Measurements from ENCODE around the gene EPAS1.

Gene EPAS1

DNA sequence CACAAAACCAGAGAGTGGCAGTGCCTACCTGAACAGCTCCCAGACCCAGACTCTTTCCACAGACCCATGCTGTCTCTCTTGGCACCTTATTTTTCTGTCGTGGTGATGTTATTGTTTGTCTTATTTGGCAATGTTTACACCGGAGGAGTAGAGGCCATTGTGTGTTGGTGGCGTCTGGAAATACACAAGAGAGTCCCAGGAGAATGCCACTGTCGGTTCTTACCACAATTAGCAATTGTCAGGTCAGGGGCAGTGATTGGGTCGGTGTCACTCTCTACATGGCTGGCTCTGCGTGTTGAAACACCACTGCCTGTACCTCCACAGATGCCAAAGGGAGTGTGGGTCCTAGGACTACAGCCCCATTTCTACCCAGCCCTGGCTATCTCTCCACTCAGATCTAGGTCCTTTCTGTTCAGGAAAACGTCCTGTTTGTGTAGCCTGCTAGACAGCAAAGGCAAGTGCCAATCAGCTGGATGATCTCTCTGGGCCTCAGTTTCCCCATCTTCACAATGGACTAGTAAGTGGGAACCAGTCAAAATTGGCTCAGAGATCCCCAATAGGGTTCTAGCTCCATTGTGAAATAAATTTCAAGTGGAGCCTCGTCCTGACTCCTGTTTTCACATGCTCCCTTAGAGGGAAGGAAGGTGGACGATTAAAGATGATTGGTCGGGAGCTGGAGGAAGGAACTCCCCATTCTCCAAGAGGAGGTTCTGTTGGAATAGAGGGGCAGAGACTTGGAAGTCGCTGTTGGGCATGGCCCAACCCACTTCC, 17.0 kb downstream of the EPAS1 start:
- no peak for DNase-seq (ENCODE audit: low spot score)
- TF ChIP-seq, protein P1, sequence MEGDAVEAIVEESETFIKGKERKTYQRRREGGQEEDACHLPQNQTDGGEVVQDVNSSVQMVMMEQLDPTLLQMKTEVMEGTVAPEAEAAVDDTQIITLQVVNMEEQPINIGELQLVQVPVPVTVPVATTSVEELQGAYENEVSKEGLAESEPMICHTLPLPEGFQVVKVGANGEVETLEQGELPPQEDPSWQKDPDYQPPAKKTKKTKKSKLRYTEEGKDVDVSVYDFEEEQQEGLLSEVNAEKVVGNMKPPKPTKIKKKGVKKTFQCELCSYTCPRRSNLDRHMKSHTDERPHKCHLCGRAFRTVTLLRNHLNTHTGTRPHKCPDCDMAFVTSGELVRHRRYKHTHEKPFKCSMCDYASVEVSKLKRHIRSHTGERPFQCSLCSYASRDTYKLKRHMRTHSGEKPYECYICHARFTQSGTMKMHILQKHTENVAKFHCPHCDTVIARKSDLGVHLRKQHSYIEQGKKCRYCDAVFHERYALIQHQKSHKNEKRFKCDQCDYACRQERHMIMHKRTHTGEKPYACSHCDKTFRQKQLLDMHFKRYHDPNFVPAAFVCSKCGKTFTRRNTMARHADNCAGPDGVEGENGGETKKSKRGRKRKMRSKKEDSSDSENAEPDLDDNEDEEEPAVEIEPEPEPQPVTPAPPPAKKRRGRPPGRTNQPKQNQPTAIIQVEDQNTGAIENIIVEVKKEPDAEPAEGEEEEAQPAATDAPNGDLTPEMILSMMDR (IDR thresholded peaks at IDR 0.05; ENCODE audit: extremely low read depth, missing control alignments), result no peak

DNA sequence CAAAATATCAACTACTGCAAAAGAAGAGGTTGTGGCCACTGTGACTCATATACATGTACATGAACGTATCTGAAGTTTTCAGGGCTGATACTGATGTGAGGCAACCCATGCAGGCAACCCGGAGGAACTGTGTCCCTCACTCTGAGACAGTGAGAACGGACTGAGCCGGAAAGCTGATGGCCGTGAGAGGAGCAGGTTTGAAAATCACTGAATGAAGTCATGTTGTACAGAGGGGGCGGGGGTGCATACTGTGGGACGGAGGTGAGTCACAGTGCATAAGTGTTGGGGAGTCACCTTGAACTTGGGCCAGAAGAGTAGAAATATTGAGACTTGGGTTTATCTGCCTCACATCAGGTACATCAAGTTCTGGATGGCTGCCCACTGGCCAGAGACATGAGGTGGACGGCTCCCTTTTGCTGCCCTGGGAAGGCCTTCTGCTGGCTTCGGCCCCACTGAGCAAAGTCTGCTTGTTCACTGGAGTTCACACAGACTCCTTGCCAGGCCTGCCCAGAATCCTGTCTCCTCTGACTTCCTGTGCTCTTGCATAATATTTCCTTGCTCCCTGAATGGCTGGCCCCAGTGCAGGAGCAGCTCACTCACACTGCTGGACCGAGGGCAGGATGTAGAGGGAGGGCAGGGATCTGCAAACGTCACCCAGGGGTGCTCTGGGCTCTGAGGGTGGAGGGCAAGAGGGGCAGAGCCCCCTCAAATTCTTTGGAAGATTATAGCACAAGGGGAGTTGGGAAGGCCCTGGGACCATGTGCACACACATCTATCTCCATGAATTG, 18.1 kb downstream of the EPAS1 start:
- TF ChIP-seq, protein P1 (IDR thresholded peaks at IDR 0.05; ENCODE audit: extremely low read depth, missing control alignments), result no peak
- no peak for DNase-seq (ENCODE audit: low spot score)

DNA sequence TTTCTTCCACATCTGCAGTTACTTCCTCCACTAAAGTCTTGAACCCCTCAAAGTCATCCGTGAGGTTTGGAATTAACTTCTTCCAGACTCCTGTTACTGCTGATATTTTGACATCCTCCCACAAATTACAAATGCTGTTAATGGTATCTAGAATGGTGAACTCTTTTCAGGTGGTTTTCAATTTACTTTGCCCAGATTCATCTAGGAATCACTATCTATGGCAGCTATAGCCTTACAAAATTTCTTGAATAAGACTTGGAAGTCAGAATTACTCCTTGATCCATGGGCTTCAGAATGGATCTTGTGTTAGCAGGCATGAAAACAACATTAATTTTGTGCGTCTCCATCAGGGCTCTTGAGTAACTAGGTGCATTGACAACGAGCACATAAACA, 19.9 kb downstream of the EPAS1 start:
- DNase-seq (ENCODE audit: low spot score), result no peak
- TF ChIP-seq, protein P1 (IDR thresholded peaks at IDR 0.05; ENCODE audit: extremely low read depth, missing control alignments), result no peak

DNA sequence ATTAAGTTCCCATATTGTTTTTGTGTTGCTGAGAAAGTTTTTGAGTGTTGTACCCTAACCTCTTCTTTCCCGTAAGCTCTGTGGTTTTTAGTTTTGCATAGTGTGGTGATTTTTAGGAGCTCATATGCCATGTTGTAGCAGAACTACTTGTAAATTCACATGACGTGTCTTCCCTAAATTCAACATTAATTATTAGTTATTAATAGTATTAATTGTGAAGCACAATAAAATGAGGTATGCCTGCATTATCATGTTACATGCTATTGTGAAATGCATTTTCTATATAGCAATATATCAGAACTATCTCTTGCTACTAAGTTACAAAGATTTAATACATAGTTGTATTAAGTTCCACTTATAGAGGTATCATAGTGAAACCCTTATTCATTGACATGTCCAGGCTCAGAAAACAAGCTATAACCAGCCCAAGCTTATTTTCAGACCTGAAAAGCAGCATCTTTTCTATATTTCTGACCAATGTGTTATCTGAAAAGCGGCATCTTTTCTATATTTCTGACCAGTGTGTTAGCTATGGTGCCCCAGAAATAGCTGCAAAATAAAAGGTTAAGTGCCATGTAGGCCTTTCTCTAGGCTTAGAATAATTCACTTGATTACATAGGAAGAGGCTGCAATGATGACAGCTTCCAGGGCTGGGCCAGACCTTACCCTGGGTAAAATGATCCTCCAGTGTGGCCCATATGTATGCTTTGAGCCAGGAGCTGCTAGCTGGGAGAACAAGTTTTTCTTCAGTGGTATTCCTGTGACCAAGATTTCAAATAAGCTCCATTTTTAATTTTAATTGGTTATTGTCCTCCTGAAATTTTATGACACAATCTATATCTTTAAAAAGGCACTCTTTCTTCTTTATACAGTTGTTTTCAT, 21.6 kb downstream of the EPAS1 start:
- TF ChIP-seq, protein P1 (IDR thresholded peaks at IDR 0.05; ENCODE audit: extremely low read depth, missing control alignments), result no peak
- no peak for DNase-seq (ENCODE audit: low spot score)

DNA sequence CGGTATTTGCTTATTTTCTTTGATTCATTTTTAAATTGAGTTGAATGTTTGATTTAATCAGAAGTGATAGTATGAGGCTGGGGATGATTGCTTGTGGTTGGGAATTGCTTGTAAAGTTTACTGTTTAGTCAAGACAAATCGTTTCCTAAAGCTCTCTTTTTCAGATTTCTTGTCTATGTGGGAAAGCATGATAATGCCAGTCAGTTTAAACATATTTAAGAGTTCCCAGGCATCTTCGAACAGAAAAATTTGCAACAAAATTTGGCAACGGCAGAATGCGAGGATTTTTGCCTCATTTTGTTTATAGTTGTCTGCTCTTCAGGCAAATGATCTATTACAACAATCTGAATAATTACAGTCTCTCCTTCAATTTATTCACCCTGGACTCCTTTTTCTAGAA, 22.5 kb downstream of the EPAS1 start:
- TF ChIP-seq, protein P1 (IDR thresholded peaks at IDR 0.05; ENCODE audit: extremely low read depth, missing control alignments), result no peak
- no peak for DNase-seq (ENCODE audit: low spot score)

DNA sequence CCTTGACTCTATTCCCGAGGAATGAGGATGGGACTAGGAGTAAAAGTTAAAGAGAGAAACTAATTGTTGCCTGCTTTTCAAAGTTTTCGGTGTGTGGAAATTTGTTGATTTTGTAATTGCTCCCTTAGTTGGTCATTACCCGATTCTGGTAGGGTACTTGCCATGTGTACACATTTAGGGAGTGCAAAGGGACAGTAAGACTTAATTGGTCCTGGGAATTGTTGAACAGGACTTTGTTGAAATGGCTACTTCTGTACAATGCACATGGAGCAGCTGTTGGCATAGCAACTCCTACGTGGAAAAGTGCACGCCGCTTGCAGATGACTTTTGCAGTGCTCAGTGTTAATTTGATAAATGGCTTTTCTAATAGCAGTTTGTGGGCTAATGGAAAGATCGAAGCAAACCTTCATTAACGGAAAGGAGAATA, 22.9 kb downstream of the EPAS1 start:
- no peak for DNase-seq (ENCODE audit: low spot score)
- TF ChIP-seq, protein P1 (IDR thresholded peaks at IDR 0.05; ENCODE audit: extremely low read depth, missing control alignments), result no peak
